Renal cortical epithelial cell (primary cell): ENCODE results near the gene ENG. TPM values are rescaled to one million over a fixed set of nuclear protein-coding genes. Genes with fewer than 3 reads are reported as not detected.
"Not testable (repeated sequence)": the region's sequence is repeated elsewhere in the genome, so short reads cannot be mapped to it uniquely, and the experiment has no call there.

Experiments
- DNase-seq: peaks from one replicate; pipeline ENCODE4 v3.0.0-alpha.2; 2011; ENCODE audit warnings: low read depth
- total RNA-seq: library from RNA; depleted of rRNA; stranded (reverse); fragments of >200 nt; gene quantifications from 2 replicates; pipeline ENCODE4 v1.2.3, GENCODE V29; 2014

ENG gene
- total RNA-seq: 0.87 and 6.8 TPM in 2 replicates

DNA sequence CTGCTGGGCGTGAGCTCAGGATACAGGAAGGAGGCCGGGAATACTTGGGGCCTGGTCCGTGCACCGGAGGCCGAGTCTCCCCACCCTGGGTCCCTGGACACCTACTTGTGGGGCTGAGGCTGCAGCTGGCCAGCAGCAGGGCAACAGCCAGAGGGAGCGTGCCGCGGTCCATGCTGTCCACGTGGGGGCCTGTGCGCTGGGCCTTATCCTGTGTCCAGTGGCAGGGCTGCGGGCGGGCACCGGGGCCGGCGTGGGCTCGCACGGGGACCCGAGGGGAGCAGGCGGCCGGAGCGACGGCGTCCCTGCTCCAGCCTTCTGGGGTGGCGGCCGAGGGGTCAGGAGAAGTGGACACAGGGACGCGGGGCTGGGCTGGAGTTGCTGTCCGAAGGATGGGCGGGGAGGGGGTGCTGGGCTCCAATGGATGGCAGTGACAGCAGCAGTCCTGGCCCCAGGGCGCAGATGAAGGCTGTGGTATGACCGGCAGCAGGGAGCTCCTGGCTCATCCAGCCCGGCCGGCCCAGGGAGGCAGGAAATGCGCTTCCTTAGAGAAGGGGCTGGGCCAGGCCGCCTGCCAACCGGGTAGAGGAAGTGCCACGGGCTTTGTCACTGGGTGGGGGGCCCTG, at the start of gene ENG:
ENG (minus strand) TSS at position 475 of the 623 bp plus-strand sequence; CDS start at position 172, 303 bp downstream.
- DNase-seq: no peak

DNA sequence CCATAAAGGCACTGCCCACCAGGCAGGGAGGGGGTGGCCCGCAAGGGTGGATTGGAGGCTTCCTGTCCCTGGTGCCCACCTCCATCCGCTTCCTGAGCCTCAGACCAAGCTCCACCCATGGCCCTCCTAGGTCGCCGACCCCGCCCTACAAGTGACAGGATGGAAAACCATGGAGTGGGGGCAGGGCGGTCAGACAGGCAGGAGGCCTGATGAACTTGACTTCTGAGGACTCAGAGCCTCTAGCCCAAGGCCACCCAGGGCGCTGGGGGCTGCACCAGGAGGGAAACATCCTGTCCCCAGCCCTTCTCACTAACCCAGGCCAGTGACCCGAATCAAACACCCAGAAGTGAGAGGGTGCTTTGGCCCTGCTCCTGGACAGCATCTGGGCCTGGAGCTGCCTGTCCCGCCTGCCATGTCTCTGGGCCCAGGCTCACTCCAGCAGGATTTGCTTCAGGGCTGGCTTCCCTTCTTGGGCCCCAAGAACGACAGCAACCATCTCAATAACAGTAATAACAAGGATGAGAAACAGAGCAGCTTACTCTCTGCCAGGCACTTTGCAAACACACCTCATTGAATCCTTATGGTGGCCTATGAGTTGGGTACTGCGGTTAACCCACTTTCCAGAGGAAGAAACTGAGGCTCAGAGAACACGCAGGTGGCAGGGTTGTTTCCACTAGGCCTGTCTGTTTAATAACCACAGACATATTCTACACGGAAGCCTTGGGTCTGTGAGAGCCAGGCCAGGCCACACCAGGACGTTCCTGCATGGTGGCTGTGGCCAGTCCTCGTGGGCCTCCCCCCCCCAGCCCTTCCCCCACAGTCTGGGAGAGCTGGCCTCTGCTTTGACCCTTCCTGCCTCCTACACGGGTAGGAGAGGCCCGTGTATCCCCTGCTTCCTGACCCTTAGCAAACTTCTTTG, 49.4 kb upstream of the ENG start:
- DNase-seq: peak; percentile 25

DNA sequence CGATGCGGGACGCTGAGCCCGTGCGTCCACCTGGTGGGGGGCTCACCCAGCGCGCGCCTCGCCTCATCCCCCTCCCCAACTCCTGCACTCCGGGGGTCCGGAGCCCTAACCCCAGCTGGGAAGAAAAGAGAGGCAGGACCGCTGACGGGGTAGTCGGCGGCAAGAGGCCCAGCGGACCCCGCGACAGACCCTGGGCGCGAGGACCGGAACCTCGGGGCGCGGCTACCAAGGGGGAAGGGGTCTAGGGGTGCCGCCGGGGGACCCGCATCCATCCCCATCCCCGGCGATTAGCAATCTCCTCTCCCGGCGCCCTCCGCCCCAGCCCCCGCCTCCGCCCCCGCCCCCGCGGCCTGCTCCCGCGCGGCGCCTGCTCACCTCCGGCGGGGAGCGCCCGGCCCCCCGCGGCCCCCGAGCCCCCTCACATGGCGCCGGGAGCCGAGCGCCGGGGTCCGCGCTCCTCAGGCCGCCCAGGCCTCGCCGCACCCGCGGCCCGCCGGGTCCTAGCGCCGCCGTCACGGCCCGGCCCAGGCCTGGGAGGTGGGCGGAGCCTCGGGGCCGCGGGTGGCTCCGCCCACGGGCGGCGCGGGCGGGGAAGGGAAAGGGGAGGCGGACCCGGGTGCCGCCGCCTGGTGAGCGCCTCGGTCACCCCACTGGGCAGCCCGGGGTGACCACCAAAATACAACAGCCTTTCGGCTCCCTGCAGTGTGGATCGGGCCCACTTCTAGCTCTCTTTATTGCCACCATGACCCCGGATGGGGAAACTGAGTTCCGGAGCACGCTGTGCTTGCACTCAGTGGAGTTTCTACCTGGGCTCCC, 44.9 kb upstream of the ENG start, which contains the start of gene ST6GALNAC6:
ST6GALNAC6 (minus strand) TSS at position 476 of the 816 bp plus-strand sequence. CDS start 1,622 bp downstream, outside the sequence.
- DNase-seq: no peak

DNA sequence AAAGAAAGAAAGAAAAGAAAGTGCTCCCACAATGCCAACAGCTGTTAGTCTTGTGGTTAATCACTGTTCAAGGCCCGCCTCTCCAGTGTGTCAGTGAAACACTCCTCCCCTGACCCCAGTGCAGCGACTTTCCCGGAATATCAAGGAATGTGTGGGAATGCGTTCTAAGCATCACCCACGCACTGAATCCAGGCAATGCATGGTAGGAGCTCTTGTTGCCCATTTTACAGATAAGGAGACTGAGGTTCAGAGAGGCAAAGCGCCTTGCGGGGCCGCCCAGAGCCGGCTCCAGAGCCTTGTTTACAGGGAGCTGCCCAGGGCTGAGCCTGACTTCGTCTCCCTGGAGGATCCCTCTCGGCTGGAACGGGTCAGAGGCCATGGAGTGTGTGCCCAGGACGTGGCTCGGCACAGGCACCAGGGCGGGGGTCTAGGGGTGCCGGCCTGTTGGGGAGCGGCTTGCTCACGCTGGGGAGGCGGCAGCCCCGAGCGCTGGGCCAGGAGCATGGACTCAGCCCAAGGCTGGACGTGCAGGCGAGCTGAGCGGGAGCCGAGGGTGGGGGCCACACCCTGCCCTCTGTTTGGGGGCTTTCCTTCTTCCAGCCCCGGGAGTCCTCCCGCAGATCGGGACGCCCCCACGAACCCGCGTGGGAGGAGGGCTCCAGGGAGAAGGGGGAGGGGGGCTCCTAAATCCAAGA, 44.1 kb upstream of the ENG start:
- peak; percentile 88 for DNase-seq

DNA sequence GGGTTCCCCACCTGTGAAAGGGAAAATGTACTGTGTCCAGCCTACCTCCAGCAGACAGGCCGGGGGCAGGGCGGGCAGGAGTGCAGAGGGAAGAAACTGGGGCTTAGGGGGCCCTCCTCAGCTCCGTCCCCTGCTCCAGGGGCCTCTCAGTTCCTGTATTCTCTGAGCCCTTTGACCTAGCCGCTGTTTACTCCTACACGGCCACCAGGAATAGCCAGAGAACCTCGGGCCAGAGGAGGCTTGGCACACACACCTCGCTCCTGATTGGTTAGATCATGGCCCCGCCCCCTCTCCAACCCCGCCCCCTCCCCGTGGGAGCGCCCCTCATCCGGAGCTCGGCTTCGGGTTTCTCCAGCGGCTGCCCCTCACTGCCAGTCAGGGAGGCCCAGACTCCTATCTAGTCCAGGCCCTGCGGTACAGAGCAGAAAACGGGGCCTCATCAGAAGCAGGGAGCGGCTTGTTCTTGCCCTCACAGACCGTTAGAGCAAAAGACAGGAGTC, 42.8 kb upstream of the ENG start:
- peak; percentile 53 for DNase-seq

DNA sequence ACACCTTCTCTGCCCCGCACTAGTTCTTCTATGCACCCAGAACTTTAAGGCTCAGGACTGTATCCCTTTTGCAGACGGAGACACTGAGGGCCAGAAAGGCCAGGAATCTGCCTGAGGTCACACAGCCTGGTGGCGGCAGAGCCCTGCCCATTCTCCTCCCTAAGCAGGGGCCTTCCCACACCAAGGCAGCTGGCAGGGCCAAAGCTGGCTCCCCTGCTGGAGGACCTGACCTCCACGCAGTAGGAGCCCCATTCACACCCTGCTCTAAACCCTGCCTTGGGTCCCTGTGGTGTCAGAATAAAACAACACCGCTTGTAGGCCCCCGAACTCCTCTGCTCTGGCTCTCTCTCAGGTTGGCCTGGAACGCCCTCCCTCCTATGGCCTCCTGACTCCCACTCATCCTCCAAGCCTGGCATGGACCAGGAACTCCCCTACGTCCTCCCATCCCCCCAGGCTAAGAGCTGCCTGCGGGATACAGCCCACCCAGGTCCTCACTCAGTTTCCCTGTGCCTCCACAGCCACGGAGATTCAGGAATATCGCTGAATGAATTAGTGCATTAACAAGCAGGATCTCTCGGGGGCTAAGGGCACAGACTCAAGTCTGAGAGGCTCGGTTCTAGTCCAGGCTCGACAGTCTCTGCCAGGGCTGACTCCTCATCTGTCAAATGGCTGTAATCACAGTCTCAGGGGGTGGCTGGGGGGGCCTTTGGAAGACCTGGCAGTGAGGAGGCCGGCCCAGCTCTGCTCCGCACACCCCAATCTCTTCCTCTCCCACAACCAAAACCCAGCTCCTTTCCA, 42.1 kb upstream of the ENG start:
- no peak for DNase-seq

DNA sequence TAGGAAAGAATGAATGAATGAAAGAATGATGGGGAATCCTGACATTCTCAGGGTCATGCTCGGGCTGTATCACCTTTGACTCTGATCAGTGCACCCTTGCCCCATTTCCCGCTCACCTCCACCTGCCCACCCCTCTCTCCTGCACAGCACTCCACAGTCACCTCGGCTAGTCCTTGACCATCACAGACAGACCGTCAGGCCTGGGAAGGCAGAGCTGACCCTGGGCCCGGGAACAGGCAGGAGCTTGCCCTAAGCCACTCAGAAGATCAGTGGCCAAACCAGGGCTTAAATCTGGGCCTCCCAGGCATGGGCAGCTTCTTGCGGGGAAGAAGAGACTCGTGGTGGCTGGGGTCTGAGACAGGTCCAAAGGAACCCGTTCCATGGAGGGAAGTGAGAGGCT, 41.4 kb upstream of the ENG start:
- DNase-seq: no peak

DNA sequence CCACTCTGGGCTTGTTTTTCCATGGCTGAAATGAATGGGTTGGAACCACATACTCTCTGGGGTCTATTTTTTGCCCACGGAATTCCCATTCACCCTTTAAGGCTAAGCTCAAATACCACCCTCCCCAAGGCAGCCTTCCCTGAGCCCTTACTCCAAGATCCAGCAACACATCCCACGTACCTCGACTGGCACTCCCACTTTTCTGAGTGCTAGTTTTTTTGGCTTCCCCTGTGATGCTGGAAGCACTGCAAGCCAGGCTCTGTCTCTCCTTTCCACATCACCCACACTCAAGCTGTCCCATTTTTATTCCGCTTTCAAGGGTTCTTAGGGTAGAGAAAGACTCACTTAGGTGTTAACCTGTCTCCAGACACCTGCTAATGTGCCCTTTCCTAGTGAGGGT, 38.9 kb upstream of the ENG start:
- no peak for DNase-seq

DNA sequence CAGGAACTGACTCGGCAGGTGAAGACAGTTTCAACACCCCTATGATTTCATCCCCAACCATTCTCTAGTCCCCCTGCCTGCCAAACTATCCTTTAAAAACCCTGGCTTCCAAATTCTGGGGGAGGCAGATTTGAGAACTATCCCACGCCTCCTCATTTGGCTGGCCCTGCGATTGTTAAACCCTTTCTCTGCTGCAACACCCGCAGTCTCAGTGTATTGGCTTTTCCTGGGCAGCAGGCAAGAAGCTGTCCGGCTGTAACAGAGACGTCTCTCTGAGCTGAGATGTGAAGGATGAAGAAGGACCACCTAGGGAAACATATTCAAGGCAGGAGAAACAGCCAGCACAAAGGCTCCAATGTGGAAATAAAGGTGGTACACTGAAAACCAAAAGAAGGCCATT, 38.4 kb upstream of the ENG start:
- DNase-seq: no peak

DNA sequence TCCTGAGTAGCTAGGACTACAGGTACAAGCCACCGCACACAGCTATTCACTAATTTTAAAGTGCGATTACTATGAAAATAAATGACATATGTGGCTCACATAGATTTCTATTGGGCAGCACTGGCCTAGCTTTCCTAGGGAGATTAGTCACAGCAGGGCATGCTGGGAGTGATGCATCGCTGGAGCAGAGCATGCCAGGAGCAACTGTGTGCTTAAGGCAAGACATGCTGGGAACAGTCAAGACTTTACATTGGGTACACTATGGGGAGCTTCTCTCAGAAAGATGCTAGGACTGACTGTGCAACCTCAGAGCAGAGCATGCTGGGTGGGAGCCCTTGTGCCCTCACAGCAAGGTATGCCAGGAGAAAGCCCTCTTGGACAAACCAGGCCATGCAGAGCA, 35.6 kb upstream of the ENG start:
- no peak for DNase-seq

DNA sequence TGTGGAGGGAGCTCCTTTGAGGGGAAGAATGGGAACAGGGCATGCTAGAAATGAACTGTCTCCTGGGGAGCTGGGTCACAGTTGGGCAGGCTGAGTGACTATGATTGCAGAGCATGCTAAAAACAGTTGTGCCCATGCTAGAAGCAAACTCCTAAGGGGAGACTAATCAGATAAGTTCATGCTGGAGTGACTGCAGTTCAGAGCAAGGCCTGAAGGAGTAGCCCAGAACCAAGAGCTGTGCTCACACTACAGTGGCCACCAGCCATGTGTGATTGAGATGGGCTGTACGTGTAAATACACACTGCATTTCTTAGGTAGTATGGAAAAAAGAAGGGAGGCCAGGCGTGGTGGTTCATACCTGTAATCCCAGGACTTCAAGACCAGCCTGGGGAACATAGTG, 33.3 kb upstream of the ENG start:
- no peak for DNase-seq

DNA sequence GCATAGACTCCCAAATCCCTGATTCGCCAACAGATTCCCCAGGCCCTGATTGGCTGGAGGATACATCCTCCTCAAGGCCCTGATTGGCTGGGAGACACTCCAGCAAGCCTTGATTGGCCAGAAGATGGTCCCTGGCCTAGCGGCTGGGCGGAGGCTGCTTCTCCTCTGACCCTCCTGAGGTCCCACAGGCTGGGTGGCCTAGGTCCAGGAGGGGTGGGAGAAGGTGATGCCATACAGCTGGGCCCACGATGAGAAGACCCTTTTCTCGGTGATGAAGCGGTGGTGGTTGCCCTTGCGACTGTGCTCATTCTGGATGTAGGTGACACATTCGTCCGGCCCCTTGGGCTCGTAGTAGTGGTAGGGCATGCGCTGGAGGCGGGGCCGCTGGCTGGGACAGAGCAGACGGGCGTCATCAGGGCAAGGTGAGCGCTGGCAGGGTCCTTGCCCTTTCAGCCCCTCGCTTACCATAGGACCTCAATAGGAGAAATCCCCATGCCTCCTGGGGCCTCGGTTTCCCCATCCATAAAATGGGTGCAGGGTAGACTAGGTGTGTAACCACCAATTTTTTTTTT, 32.0 kb upstream of the ENG start:
- no peak for DNase-seq

DNA sequence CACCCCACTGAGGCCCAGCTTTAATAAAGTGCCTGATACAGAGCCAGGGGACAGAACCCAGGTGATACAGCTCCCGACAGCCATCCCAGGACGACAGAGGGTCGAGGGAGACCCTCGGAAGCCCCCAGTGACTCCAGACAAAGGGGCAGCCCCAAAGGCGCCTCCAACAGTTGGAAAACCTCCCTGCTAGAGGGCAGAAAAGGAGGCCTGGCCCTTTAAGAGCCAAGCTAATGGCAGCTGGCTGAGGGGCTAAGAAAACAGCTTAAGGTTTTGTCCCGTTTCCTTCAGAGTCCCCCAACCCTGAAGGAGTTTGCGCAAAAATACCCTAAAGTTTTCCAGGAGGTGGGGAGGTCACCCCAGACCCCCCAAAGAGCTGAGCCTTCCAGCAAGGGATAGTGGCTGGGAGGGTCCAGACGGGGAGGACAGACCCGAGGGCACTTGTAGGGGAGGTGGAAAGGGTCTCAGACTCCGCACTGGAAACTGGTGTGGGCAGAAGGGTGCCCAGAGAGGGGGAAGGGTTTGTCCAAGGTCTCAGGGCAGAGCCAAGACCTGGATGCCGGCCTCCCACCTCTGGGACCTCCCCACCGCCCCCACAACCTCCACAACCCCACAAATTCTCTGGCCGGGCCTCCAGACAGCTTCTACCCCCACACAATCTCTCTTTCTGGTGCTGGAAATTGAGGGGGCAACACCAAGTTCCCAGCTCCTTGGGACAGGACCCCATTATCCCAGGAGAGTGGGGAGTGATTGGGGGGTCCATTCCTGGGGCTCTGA, 31.2 kb upstream of the ENG start:
- DNase-seq: no peak

DNA sequence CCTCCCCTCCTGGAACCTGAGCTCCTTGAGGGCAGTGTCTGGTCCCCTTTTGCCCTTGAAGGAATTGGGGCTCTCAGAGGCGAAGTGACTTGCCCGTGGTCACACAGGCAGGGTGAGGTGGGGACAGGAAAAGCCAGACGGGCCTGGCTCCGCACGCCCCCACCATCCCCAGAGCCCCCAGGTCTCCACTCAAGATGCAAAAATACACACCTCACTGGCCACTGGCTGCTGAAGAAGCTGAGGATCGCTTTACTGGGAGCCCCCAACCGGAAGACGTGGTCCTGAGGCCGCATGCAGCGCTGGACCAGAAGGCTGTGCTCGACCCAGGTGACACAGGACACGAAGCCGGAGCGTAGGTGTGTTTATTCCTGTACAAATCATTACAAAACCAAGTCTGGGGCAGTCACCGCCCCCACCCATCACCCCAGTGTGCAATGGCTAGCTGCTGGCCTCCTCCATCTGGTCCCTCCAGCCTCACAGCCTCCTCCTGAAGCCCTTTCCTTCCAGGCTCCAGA, 30.6 kb upstream of the ENG start:
- no peak for DNase-seq

DNA sequence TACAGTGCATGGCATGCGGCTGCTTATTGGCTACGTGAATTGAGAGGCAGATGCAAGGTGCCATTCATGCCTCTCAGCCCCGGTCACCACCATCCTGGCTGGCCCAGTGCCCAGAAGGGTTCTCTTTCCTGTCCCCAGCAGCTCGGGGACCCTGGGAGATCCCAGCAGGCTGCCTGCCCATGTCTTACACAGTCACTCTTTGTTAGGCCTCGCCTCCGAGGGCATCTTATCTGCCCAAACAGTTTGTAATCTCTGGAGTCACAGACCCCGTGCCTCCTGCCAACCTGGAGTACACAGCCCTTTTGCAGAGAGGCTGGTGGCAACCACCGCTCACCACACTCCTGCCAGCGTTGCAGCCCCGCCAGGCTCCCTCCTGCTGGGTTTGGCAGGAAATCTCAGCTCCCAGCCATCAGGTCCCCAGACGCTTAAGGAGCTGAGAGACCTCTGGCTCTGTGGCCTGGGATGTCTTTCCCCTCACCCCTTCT, 30.0 kb upstream of the ENG start:
- DNase-seq: no peak

DNA sequence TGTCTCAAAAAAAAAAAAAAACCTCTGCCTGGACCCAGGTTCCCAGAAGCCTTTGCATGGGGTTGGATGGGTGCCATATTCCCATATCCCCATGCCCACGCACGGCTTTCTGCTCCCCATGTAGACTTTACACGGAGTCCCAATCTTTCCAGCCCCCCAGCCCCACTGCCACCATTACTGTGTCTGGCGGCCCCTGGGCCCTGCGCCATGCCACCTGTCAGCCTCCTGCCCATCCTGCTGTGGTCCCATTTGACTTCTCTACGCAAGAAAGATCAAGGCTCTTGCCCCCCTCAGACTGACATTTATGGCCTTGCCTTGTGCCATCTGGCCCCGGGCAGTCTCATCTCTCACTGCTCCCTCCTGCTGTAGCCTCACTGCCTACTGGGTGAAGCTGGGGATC, 29.5 kb upstream of the ENG start:
- DNase-seq: no peak

DNA sequence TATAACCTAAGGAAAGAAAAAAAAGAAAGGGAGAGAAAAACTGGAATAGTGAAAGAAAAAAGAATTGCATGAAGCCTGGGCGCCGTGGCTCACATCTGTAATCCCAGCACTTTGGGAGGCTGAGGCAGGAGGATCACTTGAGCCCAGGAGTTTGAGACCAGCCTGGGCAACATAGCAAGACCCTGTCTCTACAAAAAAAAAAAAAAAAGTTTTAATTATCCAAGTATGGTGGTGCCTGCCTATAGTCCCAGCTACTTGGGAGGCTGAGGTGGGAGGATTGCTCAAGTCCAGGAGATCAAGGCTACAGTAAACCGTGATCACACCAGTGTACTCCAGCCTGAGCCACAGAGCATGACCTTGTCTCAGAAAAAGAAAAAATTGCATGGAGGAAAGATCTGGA, 27.3 kb upstream of the ENG start:
- not testable (repeated sequence) for DNase-seq

DNA sequence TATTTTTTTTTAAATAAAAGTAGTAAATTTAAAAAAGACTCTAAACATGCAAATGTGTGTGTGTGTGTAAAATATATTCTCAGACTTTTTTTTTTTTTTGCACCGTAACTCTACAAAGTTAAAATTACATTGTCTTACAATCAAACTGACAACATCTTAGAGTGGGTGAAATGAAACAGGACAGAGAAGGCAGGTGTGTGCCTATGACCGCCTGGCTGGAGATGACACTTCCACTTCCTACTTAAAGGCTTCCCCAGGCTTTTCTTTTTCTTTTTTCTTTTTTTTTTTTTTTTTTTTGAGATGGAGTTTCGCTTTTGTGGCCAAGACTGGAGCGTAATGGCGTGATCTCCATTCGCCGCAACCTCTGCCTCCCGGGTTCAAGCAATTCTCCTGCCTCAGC, 25.7 kb upstream of the ENG start:
- no peak for DNase-seq
